H4 (cell line): Measurements from ENCODE around the gene BCR. TPM values are rescaled to one million over a fixed set of nuclear protein-coding genes. Genes with fewer than 3 reads are reported as not detected.

Experiments used
- DNase-seq: peaks from one replicate; pipeline ENCODE4 v3.0.0-alpha.2; 2015; ENCODE audit warnings: low spot score
- total RNA-seq: library from RNA; depleted of rRNA; stranded (reverse); fragments of >200 nt; shearing (Covaris generic); gene quantifications from 2 replicates; pipeline ENCODE4 v1.2.3, GENCODE V29; 2014

The BCR gene
- total RNA-seq, 1 experiment from 2014 or later = 10.1 TPM

GRCh38 chr22:23175817-23176644, 4.3 kb upstream of the BCR start:
- no peak for DNase-seq

GRCh38 chr22:23176645-23177027, 3.7 kb upstream of the BCR start:
- DNase-seq = no peak

- DNase-seq = no peak
Measured at GRCh38 chr22:23177197-23177596, 3.1 kb upstream of the BCR start.

GRCh38 chr22:23178512-23179254, 1.6 kb upstream of the BCR start:
- DNase-seq = peak; percentile 28

GRCh38 chr22:23179381-23180299, 669 bp upstream of the BCR start:
- no peak for DNase-seq

- no peak for DNase-seq
Measured at GRCh38 chr22:23180893-23181720, 798 bp downstream of the BCR start.

GRCh38 chr22:23181721-23182308, 1.5 kb downstream of the BCR start:
- DNase-seq = no peak

GRCh38 chr22:23182309-23183060, 2.2 kb downstream of the BCR start:
- DNase-seq = no peak

GRCh38 chr22:23183061-23183698, 2.9 kb downstream of the BCR start:
- DNase-seq = peak; percentile 27

GRCh38 chr22:23184100-23184763, 3.9 kb downstream of the BCR start:
- no peak for DNase-seq

- no peak for DNase-seq
Measured at GRCh38 chr22:23184764-23185113, 4.4 kb downstream of the BCR start.

- DNase-seq = no peak
Measured at GRCh38 chr22:23187211-23187610, 6.9 kb downstream of the BCR start.

- DNase-seq = no peak
Measured at GRCh38 chr22:23187871-23188700, 7.8 kb downstream of the BCR start.

GRCh38 chr22:23190526-23190925, 10.2 kb downstream of the BCR start:
- no peak for DNase-seq

GRCh38 chr22:23192133-23192532, 11.8 kb downstream of the BCR start:
- DNase-seq = no peak

- no peak for DNase-seq
Measured at GRCh38 chr22:23192558-23192957, 12.2 kb downstream of the BCR start.

- no peak for DNase-seq
Measured at GRCh38 chr22:23193196-23193827, 13.0 kb downstream of the BCR start.

- DNase-seq = no peak
Measured at GRCh38 chr22:23193882-23194281, 13.6 kb downstream of the BCR start.
